HG03060 (cell line): ENCODE data around the gene ANKRD44.

ENCODE experiments used
- ATAC-seq: cut with Tn5 transposase; IDR thresholded peaks from one replicate; pipeline ENCODE4 v1.9.1; 2021; ENCODE audit warnings: low read depth, moderate number of reproducible peaks; ENCODE audit not compliant: unreplicated experiment

ANKRD44 gene

DNA sequence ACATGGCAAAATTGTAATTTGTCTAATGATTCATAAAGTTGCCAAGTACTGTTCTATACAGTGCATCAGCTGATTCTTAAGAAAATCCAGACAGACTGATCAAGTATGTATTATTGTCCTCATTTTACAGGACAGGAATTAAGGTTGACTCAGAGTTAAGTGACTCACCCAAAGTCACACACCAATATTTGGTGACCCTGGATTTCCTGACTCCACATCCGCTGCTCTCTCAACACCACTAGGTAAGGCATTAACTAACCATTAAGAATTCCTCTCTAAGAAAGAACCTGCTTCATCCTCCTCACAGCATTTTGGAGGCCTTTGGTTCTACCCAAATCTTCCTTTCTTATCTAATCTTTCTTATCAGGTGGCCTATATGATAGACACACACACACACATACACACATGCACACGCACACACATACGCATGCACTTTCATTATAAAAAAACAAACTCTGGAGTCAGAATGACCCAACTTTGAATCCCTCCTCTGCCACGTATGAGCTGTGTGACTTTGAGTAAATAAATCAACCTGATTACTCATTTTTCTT lies 150.8 kb downstream of the ANKRD44 start:
- peak; percentile 59 for ATAC-seq

DNA sequence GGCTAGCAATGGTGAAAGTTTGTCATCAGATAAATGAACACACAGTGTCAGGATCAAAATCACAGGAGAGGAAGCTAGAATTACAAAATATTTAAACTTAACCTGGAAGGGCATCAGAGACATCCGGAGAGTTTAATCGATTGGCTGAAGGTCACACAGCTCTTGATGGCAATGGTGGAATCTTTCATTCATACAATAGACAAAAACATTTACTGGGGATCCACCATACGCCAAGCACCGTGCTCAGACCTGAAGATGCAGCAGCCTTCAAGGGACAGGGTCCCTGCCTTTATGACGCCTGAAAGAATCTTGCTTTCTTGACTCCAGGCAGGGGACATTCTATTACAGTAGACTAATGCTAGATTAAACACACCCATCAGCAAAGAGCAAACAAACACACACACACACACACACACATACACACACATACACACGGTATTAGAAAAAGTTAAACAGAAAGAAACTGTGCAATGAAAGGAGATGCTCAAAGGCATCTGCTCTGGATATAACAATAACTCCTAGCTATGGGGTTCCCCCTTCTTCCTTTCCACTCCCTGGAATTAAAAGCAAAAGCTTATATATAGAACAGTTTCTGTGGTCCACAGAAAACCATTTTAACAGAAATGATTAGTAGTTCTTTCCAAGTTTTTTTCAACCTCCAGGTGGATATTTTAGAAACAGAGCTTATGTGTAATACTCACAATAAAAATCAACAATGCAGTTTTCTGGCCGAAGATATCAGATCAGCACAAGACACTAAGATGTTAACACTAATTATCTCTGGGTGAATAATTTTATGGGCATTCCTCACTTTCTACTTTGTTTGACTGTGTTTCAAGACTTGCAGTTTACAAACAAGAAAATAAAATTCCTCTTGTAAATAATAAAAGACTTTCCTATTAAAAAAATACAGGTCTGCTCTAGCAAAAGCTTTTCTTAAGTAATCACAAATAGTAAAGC lies 151.7 kb downstream of the ANKRD44 start:
- no peak for ATAC-seq

DNA sequence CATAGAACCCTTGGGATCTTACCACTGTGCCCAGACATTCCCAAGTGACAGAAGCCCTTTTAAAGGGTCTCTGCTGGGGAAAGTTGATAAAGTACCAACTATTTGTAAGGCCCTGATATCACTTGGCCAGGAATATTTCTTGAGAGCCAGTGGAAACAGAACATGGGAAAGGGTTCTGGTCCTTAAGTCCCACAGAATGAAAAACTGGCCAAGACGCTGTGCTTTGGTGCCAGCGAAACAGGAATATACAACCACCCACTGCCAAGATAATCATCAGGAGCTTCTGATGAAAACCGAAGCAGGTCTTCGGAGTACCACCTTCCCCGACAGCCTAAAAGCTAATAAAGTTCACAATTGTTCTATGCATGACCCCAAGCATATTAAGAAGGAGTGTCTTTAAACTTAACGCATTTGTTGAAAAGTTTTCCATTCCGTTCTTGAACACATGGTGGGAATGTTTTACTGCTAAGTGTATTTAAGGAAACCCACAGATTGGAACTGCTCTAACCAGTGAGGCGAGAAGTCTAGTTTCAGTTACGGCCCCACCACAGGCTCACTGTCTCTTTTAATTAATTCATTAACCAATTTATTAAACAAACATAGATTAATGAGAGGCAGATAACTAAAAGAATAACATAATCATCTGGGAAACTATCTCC lies 152.6 kb downstream of the ANKRD44 start:
- no peak for ATAC-seq

DNA sequence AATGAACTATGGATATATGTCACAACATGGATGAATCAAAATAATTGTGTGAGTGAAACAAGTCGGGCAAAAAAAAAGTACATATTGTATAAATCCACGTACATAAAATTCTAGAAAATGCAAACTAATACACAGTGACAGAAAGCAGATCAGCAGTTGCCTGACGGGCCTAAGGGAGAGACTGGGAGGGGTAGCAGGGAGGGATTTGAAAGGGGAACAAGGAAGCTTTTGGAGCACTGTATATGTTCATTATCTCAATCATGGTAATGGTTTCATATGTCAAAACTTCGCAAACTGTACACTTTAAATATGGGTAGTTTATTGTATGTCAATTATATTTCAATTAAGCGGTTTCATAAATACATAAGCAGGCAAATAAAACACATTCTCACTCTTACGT lies 153.8 kb downstream of the ANKRD44 start:
- ATAC-seq = no peak

DNA sequence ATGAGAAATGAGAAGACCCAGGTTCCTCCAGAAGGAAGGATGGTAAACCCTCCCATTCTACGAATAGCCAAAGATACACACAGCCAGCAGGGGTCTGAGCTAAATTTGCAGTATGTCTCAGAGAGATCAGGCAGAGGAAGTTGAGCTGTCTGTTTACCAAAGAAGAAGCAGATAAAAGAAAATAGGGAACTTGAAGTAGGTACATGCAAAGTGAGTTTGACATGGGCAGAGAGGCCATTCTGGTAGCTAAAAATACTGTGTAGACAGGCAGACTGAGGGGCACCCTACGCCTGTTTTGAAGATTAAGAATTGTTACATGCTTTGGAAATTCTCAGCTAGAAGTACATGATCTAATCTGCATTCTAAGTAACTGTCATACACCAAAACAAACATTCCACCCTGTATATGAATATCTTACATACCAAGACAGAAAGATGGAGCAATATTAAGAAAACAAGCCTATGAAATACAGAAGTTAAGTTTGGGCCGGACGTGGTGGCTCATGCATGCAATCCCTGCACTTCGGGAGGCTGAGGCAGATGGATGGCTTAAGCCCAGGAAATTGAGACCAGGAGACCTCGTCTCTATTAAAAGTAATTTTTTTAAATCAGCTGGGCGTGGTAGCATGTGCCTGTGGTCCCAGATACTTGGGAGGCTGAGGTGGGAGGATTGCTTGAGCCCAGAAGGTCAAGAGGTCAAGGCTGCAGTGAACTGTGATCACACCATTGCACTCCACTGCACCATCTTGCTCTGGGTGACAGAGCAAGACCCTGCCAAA lies 157.9 kb downstream of the ANKRD44 start:
- peak; percentile 94 for ATAC-seq

DNA sequence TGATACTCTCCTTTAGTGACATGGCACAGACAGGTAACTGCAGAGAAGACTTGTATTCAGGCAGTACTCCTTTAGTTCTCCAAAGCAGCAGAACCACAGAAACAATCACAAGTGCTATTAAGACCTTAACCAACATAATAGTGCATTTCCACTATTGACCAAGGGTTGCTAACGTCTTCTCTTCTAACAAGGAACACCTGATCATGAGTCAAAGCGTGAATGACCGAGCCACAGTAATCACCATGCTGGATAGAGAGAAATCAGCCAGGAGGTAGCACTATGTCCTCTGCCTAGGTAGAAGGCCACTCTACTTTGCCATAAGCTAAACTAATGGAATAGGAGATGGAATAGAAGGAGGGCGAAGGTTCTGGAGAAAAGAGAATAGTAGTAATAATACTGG lies 161.0 kb downstream of the ANKRD44 start:
- no peak for ATAC-seq

DNA sequence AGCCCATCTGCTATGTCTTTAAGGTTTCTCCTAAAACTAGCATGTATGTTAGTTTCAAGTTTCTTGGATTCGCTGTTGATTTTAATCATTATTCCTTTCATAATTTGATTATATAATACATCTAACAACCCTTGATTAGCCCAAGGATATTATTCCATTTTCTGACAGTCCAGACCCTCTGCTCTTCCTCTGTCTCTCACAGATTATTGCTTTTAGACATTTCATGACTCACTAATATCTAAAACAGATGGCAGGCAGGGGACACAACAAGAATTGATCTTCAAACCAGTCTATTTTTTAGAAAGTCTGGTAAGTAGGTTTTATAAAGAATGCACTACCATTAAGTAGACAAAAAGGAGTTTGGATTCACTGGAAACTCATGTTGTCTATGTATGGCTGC lies 162.2 kb downstream of the ANKRD44 start:
- ATAC-seq = no peak

DNA sequence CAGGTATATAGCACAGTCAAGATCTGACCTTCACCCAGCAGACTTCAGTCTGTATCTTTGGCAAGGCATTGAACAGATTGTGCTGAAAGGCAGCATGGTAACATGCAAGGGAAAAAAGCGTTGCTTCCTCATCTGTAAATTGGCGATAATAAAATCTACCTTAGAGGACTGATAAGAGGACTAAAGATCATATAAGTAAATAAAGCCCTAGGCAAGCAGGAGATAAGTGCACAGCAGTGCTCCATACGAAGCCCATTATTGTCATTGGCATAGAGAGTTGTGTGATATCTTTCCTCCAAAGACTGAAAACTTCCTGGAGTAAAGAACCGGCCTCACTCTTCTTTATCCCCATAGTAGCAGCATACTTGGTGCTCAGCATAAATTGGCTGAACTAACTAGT lies 162.6 kb downstream of the ANKRD44 start:
- ATAC-seq = no peak

DNA sequence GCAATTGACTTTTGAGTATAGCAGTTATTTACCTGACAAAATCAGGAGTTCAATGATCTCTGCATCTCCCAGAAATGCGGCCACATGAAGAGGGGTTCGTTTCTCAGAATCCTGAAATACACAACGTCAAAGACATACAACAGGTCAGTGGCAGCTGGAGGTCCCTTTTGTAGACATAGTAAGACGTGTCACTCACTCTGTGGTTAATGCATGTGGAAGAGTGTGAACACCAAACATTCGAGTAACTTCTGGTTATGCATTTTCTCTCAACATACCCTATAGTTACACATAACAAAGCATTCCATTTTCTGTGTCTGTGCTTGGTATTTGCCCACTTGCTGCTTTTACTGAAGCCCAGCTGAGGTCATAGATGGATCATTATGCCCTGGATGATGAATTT lies 163.6 kb downstream of the ANKRD44 start:
- ATAC-seq = no peak

DNA sequence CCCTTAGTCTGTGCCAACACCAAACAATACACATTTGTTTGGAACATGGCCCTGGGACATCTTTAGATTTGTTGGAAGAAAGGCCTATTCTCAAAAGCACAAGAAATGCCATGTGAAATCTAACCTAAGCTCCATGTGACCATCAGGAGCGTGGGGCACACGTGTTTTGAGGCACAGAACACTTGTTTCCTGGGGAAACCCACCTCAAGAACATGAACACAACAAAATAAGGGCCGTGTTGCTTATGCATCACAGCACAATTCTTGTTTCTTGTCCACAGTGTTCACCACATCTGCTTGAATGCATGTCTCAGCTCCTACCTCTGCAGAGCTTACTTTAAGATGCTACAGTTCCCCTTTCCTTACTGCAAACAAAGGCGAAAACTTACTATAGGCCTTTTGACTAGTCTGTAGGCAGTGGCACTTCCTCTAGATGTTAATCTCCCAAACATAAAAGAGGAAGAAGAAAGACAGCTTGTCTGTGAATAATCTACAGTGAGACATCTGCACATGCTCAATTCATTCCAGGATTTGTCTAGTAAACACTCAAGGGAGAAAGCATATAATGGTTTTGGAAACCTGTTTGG lies 165.0 kb downstream of the ANKRD44 start:
- peak; percentile 96 for ATAC-seq

DNA sequence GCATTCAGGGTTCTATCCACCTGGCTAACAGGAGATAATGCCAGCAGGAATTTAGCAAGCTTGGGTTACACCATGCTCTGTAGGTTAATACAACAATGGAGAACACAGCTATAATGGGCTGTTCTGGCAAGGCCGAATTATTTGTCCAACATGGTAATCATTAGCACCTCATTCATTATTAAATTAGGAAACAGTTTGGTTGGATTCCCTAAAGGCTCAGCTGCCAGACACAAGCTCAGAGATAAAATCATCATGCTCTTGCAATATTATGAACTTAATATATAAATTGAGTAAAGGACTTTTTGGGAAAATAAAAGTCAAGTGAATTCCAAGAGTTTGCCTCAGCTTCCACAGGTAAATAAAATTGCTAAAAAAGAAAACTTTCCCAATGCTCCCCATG lies 166.4 kb downstream of the ANKRD44 start:
- ATAC-seq = no peak

DNA sequence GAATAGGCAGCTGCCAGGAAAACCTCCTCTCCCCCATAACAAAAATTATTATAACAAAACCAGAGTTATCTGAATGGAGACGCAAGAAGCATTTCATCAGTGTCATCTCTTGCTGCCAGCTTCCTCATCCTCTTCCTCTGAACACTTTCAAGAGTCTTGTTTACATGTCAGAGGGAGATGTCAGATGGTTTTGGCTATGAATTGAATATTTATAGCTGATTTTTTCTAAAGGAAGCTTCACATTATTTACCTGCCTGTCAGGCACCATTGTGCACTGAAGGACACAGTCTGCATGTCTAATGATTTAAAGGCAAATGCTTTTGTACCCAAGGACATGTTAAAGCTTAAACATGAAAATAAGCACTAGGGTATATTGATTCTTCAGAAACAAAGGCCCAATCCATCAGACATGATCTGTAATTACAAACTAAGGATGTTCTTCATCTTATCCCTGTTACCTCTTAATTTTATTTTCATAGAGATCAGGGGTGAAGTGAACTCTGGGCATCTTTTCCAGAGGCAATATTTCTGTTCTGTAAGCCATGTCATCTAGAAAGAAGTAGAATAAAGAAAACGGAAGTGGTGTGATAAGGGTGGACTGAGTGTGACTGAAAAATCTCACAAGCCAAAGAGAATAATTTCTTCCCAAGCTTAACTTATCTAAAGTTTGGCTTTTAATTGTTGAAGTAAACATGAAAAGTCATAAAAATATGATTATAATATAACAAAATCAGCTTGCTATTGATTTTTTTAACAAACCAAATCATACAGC lies 168.7 kb downstream of the ANKRD44 start:
- no peak for ATAC-seq

DNA sequence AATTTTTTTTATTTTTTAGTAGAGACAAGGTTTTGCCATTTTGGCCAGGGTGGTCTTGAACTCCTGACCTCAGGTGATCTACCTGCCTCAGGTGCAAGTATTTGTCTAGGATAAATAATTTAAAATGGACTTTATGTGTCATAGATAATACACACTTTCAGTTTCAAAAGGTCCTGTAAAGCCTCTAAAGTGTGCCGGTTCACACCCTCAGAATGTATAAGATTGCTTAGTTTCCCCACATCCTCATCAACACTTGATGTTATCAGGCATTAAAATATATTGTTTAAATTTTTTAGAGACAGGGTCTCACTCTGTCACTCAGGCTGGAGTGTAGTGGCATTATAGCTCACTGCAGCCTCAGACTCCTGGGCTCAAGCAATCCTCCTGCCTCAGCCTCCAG lies 170.5 kb downstream of the ANKRD44 start:
- no peak for ATAC-seq

DNA sequence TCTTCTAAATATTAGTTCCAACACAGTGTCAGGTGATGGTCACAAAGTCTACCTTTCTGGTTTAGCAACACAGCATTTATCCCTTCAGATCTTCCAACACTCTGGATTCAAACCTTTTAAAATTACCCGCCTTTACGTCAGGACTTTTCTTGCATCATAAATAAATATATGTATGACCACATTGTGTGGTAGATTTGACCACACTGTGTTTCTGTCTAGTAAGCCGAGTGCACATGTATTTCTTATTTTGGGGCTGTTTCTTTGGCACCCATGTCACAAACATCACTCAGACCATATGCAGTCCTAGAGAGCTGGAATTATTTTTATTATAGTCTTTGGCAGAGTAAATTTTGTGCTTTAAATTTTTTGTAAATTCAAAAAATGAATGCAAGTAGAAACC lies 172.1 kb downstream of the ANKRD44 start:
- ATAC-seq = no peak

DNA sequence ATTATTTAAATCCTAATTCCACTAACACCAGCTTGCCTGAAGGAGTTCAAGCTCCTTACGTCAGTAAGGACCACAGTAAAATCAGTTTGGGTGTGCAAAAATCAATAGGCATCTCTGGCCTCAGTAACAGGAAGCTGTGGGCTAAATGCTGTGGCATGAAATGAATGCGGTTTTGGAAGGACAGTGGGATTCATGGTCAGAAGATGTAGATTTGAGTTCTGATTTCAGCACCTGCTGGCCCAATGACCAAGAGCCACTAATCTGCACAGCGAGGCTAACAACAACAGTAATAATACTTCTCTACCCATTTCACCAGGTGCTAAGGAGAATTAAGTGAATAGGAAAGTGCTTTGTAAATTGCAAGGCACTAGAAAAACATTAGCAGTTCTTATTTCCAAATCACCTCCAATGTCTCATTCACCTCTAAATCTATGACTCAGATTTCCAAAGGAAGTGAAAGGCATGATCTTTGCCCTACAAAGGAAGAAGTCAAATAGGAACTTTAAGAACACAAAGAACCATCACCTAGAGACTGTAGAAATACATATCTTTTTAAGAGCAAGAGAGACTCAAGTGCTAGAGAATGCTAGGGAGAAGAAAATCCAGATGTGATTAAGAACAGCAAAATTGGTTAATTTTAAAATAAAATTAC lies 172.6 kb downstream of the ANKRD44 start:
- ATAC-seq = no peak

DNA sequence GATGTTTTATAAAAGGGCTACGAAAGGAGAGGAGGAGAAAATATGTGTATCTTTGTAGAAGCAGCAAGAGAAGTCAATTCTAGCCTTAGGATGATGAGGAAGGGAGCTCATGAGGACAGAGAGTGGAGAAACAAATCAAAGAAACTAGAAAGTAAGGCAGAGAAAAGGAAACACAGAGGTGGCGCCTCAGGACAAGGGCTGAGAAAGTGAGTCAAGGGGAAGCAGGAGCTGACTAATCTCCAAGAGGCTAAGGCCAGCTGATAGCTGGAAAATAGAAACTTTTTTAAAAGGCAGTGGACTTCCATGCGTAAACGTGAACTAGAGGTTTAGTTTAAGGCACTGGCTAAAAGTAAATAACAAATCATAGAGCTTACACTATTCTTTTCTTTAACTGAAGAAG lies 173.3 kb downstream of the ANKRD44 start:
- no peak for ATAC-seq

DNA sequence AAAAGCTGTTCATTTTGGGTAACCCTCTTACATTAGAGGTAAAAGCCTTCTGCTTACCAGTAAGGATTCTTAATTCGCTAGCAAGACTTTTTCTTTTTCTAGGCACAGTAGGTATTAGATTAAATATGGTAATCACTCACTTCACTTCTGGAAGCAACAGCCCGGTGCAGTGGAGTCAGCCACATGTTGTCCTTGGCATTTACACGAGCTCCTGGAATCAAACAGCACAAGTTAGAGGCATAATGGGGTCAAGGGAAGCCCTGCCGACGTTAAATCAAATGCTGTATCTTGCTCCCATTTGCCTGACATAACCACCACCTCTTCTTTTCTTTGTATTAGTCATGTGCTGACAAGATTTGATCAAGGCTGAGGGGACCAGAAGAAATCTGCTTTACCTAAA lies 174.1 kb downstream of the ANKRD44 start:
- no peak for ATAC-seq

DNA sequence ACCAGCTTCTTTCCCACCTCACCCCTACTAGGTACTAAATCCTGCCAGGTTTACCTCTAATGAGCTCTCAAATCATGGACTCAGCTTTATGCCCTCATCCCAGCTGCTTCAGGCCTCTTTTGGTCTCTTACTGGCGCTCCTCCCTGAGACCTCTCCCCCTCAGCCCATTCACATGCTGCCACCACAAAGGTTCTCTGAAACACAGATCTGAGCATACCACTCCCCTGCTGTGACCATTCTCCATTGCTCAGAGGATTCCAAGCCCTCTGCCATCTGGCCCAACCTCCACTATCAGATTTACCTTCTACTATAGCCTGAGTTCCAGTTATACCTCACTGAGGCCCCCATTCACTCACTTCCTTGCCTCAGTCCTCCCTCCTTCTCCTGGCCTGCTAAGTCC lies 174.8 kb downstream of the ANKRD44 start:
- ATAC-seq = no peak

DNA sequence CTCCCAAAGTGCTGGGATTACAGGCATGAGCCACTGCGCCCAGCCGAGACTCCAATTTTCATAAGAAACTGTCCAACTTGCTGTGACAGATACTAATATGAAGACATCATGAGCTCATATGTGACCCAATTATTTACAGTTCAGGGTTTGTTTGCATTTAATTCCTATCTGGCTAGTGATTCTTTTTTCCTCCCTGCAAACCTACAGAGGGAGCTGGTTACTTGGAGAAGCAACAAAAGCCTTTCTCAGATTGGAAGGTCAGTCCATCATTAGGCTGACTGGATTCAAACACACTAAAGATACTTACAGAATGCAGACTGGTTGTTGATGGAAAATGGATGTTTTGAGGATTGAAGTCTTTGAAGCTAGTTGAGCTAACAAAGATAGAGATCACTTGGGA lies 176.4 kb downstream of the ANKRD44 start:
- ATAC-seq = no peak

DNA sequence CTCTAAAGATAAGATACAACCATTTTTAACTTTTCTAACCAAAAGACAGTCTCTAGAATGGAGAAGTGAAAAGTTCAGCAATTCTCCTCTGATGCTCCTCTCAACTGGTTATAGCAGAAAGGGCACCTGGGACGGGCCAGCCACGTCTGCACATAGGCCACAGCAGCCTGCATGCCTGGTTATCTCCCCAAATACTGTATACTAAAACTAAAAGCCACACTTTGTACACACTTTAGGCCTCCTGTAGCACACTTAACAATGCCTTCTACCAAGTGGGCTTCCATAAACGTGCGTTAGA lies 179.1 kb downstream of the ANKRD44 start:
- peak; percentile 44 for ATAC-seq
